ENCODE results near the gene DNAH14. TPM values are rescaled to one million over a fixed set of nuclear protein-coding genes. Genes with fewer than 3 reads are reported as not detected.

Gene DNAH14
- polyA plus RNA-seq, 2 of the 4 experiments (the other 2 are of a cell fraction) = 15.9 to 35.8 TPM

- no peak for ATAC-seq
- peak overlapping the region in 1 of 2 experiments; percentile 38; a peak in 1 of 6 replicates for H3K27ac ChIP-seq
- TF ChIP-seq PHF8 (IDR thresholded peaks at IDR 0.05; ENCODE audit: borderline replicate concordance, low read depth) (no peak), CTCF (IDR thresholded peaks at IDR 0.05) (no peak), JUN (IDR thresholded peaks at IDR 0.05) (no peak)
- peak overlapping the region; percentile 39 for H3K4me2 ChIP-seq
- WGBS (ENCODE audit: missing lambda C conversion rate) = 39% methylated on average over 7 of the region's 7 CpGs
- FAIRE-seq = no peak
- ChIA-PET CTCF (no interaction called here), POLR2A (no interaction called here)
- no peaks in the 10 kb centered on the region for H3K9me3 ChIP-seq
- H3K4me3 ChIP-seq = no peak overlapping the region
- peaks cover 43% of the 10 kb centered on the region for H3K4me1 ChIP-seq
- DNase-seq (ENCODE audit: low read depth in 1 of 2, low spot score in 1 of 2) = no peak
Observed at GRCh38 chr1:225422795-225423517, 493.5 kb downstream of the DNAH14 start.

- ChIA-PET POLR2A (no interaction called here), CTCF (interaction anchor here (1.3 kb wide), 1 partner anchor 21 kb away, joined by 4 read pairs; no protein-coding TSS in a partner anchor)
- FAIRE-seq = no peak
- no peak for TF ChIP-seq USF2 (IDR thresholded peaks at IDR 0.05)
- TF ChIP-seq HOXA7 (CRISPR knock-in tag; IDR thresholded peaks at IDR 0.05) = no peak
- TF ChIP-seq CTCF (IDR thresholded peaks at IDR 0.05) = no peak
- no peak for TF ChIP-seq HES2 (IDR thresholded peaks at IDR 0.05)
- TF ChIP-seq MAZ (IDR thresholded peaks at IDR 0.05; ENCODE audit: borderline replicate concordance, low read depth, low read length) = no peak
- TF ChIP-seq ATOH8 (CRISPR knock-in tag; IDR thresholded peaks at IDR 0.05; ENCODE audit: low read depth) = no peak
- no peak for TF ChIP-seq RCOR1 (IDR thresholded peaks at IDR 0.05; ENCODE audit: low read depth, low read length)
- TF ChIP-seq KDM5A (IDR thresholded peaks at IDR 0.05) = no peak
- TF ChIP-seq HOXB5 (CRISPR knock-in tag; IDR thresholded peaks at IDR 0.05) = no peak
- TF ChIP-seq BHLHE40 (IDR thresholded peaks at IDR 0.05; ENCODE audit: low read depth, low read length) = no peak
- no peak for TF ChIP-seq REST (IDR thresholded peaks at IDR 0.05)
- no peak for TF ChIP-seq SMC3 (IDR thresholded peaks at IDR 0.05)
- TF ChIP-seq CBX2 (IDR thresholded peaks at IDR 0.05; ENCODE audit: borderline replicate concordance, low read depth) = no peak
- TF ChIP-seq FOSB (CRISPR knock-in tag; IDR thresholded peaks at IDR 0.05) = no peak
- no peak for ATAC-seq
- no peak for DNase-seq (ENCODE audit: low read depth in 1 of 2, low spot score in 1 of 2)
- no peaks in the 10 kb centered on the region for H3K9me3 ChIP-seq
- peaks cover 43% of the 10 kb centered on the region for H3K4me1 ChIP-seq
- no peak overlapping the region for H3K4me3 ChIP-seq
- 67% methylated on average over 2 of the region's 2 CpGs for WGBS (ENCODE audit: missing lambda C conversion rate)
- peak overlapping the region; percentile 39 for H3K4me2 ChIP-seq
- peak overlapping the region in 1 of 2 experiments; percentile 38; a peak in 1 of 6 replicates for H3K27ac ChIP-seq
Observed at GRCh38 chr1:225423518-225423855, 494.0 kb downstream of the DNAH14 start.

All from A549 (cell line).